ENCODE measurements around the gene ADGRV1.
"Not testable (repeated sequence)": the region's sequence is repeated elsewhere in the genome, so short reads cannot be mapped to it uniquely, and the experiment has no call there.

ADGRV1 gene

GRCh38 chr5:90645024-90645610 lies 86.5 kb downstream of the ADGRV1 start:
- DNase-seq (ENCODE audit: low read depth in 2 of 2) = no peak

DNA sequence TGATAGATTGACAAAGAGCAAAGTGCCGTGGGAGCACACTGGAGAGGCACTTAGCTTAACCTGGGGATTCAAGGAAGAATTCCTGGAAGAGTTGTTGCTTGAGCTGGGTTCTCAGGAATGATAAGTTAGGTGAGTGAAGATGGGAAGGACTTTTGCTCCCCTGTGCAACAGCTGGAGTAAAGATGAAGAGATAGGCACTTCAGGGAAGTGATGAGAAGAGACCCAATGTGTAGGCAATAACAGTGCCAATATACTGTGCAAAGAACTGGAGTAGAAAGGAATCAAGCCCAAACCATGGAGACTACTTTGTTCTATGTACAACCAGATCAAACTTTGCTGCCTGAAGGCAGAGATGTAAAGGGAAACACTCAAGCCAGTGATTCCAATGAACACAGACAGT lies 92.2 kb downstream of the ADGRV1 start:
- no peak for DNase-seq (ENCODE audit: low read depth in 2 of 2)

DNA sequence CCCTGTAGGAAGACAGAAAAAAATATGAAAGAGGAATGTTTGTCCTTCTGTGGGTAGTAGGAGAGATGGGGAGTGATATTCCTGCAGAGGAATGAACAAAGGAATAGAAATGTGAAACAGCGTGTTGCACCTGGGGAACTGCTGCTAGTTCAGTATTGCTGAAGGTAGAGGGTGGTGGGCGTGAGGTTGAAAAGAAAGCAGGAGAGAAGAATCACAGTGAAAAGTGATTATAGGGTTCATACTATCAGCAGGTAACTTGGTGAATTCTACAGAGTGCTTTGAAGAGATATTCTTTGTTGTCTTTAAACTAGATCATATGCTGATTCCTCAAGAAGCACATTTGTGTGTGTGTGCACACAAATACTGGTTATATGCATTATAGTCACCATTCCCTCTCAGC lies 95.6 kb downstream of the ADGRV1 start:
- DNase-seq (ENCODE audit: low read depth in 2 of 2) = no peak

DNA sequence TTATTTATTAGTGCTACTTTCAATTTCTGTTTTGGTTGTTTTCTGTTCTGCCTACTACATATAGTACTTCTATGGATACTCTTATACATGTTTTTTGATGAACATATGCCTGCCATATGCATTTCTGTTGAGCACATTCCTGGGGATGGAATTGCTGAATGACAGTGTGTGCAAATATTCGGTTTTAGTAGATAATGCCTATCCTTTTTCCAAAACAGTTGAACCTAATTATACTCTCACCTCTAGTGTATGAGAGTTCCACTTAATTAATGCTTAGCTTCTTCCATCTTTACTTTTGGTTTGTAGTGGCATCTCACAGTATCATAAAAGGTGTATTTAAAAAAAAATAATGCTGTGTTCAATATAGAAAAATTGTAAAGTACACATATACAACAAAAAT lies 96.8 kb downstream of the ADGRV1 start:
- no peak for DNase-seq (ENCODE audit: low read depth in 2 of 2)

DNA sequence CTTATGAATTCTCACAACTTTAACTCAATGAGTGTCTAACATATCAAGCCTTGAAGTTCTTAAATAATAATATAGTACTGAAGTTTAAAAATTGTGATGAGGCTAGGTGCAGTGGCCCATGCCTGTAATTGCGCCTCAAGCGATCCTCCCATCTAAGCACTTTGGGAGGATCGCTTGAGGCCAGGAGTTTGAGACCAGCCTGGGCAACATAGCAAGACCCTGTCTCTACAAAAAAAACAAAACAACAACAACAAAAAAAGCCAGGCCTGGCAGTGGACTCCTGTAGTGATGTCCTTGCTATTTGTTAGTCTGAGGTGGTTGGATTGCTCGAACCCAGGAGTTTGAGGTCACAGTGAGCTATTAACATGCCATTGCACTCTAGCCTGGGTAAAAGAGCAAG lies 98.4 kb downstream of the ADGRV1 start:
- DNase-seq (ENCODE audit: low read depth in 2 of 2) = no peak

GRCh38 chr5:90657788-90658187 lies 99.2 kb downstream of the ADGRV1 start:
- no peak for DNase-seq (ENCODE audit: low read depth in 2 of 2)

DNA sequence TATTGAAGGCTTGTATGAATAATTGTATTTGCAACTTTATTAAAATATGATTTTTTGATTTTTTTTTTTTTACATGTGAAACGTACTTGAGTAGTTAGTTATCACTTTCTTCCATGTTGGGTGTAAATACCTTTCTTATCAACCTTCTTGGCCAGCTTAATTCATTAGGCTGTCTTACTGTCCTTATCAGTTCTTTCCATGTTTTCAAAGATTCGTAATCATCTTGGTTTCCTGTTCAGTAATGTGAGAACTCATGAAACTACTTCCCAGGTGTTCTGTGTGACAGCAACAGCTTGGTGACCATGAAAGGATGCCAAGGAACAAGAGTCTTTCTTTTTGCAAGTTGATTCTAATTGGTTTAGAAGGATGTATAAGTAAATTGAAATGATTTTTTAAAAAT lies 100.0 kb downstream of the ADGRV1 start:
- DNase-seq (ENCODE audit: low read depth in 2 of 2) = no peak

DNA sequence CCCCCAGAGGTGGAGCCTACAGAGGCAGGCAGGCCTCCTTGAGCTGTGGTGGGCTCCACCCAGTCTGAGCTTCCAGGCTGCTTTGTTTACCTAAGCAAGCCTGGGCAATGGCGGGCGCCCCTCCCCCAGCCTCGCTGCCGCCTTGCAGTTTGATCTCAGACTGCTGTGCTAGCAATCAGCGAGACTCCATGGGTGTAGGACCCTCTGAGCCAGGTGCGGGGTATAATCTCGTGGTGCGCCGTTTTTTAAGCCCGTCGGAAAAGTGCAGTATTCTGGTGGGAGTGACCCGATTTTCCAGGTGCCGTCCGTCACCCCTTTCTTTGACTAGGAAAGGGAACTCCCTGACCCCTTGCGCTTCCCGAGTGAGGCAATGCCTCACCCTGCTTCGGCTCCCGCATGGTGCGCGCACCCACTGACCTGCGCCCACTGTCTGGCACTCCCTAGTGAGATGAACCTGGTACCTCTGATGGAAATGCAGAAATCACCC lies 109.5 kb downstream of the ADGRV1 start:
- not testable (repeated sequence) for DNase-seq (ENCODE audit: low read depth in 2 of 2)

- no peak for DNase-seq (ENCODE audit: low read depth in 2 of 2)
Measured at GRCh38 chr5:90675222-90675621, 116.6 kb downstream of the ADGRV1 start.

- no peak for DNase-seq (ENCODE audit: low read depth in 2 of 2)
Measured at GRCh38 chr5:90680921-90681563, 122.4 kb downstream of the ADGRV1 start.

DNA sequence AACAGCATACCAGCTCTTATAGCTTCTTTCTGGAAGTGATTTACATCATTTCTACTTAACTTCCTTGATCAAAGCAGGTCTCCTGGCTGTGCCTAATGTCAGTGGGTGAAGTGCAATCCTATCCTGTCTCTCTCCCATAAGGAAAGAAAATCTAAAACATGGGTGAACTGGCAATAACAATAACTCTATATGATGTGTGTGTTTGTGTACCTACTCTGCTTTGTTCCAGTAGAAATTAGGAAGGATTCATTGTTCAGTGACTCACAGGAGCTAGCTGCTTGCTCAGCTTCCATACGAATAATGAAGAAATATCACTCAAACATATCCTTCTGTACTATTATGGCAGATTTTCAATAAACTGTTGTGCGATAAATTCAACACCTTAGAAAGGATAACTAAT lies 123.7 kb downstream of the ADGRV1 start:
- DNase-seq (ENCODE audit: low read depth in 2 of 2) = no peak

DNA sequence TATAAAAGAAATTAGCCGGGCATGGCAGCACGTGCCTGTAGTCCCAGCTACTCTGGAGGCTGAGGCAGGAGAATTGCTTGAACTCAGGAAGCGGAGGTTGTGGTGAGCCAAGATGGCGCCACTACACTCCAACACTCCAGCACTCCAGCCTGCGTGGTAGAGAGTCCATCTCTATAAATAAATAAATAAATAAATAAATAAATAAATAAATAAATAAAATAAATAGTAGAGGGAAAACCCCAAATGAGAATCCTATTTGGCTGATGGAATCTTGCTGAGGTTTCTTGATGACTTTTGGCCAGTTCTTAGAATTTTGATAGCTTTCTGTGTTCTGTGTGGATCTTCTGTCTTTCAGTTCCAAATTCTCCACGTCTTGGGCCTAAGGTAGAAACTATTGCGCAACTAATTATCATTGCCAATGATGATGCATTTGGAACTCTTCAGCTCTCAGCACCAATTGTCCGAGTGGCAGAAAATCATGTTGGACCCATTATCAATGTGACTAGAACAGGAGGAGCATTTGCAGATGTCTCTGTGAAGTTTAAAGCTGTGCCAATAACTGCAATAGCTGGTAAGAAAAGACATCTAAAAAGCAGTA lies 126.9 kb downstream of the ADGRV1 start:
- no peak for DNase-seq (ENCODE audit: low read depth in 2 of 2)

DNA sequence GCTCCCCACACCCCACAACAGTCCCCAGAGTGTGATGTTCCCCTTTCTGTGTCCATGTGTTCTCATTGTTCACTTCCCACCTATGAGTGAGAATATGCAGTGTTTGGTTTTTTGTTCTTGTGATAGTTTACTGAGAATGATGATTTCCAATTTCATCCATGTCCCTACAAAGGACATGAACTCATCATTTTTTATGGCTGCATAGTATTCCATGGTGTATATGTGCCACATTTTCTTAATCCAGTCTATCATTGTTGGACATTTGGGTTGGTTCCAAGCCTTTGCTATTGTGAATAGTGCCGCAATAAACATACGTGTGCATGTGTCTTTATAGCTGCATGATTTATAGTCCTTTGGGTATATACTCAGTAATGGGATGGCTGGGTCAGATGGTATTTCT lies 127.8 kb downstream of the ADGRV1 start:
- not testable (repeated sequence) for DNase-seq (ENCODE audit: low read depth in 2 of 2)

DNA sequence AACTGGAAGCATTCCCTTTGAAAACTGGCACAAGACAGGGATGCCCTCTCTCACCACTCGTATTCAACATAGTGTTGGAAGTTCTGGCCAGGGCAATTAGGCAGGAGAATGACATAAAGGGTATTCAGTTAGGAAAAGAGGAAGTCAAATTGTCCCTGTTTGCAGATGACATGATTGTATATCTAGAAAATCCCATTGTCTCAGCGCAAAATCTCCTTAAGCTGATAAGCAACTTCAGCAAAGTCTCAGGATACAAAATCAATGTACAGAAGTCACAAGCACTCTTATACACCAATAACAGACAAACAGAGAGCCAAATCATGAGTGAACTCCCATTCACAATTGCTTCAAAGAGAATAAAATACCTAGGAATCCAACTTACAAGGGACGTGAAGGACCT lies 128.9 kb downstream of the ADGRV1 start:
- DNase-seq (ENCODE audit: low read depth in 2 of 2) = not testable (repeated sequence)

- DNase-seq (ENCODE audit: low read depth in 2 of 2) = no peak
Measured at GRCh38 chr5:90689064-90689463, 130.5 kb downstream of the ADGRV1 start.

- DNase-seq (ENCODE audit: low read depth in 2 of 2) = no peak
Measured at GRCh38 chr5:90690307-90690706, 131.7 kb downstream of the ADGRV1 start.

GRCh38 chr5:90691533-90691932 lies 132.9 kb downstream of the ADGRV1 start:
- no peak for DNase-seq (ENCODE audit: low read depth in 2 of 2)

DNA sequence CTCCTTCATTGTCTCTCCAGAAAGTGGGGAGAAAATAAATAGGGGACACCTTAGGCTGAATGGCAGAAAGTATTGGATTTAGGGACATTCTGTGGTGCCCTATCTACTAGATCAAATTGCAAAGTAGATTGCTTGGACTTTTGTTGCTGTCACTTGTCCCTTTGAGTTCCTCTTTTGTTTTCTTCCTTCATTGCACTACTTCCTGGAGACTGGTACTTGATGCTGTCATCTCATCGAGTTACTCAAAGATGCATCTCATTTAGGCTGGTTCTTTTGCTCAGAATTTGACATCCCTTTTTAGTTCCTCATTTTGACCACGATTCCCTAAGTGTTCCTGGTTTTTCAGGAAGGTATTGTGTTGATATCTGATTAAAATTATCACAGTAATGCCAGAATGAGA lies 137.6 kb downstream of the ADGRV1 start:
- DNase-seq (ENCODE audit: low read depth in 2 of 2) = no peak

DNA sequence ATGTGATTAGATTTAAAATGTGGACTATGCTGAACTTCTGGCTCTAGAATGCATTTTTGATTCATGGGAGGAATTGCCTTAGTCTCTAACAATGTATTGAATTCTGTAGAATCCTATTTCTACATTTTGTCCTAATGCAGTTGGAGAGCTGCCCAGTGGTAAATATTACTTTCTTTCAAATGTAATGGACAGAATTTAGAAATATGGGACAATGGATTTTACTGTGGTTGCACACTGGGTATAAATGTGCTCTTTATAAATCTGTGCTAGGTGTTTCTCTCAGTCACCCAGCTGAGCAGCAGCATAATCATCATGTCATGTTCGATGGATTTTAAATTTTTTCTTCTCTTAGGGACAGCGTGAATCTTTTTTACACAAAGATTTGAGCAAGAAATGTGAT lies 141.7 kb downstream of the ADGRV1 start:
- DNase-seq (ENCODE audit: low read depth in 2 of 2) = no peak

DNA sequence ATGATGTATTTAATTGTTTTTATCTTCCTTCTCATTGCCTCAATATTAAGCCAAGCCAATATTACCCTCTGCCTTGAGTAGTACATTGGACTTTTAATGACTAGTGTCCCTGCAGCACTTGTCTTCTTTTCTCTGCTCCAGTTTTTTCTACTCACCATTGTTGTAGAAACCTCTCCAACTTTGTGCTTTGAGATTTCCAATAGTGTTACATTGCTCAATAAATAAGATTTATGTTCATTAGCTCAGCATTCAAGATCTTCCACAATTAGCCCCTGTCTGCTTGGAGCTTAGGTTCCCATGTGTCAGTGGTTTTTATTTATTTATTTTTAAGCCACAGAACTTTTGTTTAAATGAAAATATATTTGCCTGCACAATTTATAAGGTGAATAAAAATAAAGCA lies 145.3 kb downstream of the ADGRV1 start:
- no peak for DNase-seq (ENCODE audit: low read depth in 2 of 2)

DNA sequence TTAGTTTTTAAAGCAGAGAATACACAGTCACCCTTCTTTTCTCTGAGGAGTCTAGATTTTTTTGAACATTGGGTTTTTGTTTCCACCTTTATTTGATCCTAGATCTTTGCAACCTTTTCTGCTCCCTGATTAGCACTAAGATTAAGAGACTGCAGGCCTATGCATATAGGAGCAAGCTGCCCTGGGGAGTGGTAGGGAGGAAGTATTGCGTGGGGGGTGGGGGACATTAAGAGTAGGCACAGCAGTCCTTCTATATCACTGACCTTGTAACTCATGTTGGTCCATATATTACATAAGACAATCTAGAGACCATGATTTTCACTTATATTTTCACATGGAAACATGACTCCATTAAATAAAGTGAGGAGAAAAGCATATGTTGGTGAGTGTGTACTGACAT lies 149.1 kb downstream of the ADGRV1 start:
- DNase-seq (ENCODE audit: low read depth in 2 of 2) = no peak

DNA sequence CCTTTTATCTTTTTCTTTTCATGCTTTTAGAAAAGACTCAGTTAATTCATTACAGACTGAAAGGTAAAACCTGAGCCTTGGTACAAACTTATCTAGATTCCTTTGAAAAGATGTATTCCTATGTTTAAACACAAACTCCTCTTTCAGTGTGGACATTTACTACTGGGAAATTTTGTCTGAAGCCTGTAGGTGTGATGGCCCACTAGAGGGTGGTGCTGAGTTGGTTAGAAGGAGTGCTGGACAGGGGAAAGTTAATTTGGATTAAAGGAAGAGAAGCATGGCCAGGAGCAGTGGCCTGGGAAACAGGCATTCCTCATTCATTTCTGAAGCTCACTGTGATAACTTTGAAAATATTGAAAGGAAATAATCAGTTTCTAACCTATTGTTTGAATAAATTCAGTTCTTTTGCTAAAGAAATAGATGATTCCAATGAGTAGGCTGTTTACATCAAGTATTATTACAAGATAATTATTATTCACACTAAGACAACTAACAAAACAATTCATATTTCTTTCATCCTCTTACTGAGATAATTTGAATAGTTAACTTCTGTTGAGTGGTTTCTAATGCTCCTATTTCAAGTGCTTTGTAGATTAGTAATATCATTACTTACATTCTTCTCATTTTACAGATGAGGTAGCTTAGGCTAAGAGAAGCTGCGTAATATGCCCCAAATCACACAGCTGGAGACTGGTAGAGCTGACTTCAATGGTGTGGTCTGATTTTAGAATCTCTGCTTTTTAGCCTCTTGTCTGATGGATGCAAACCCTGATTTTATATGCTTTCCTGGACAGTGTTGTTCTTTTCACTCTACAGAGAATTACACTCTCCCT lies 150.9 kb downstream of the ADGRV1 start:
- DNase-seq (ENCODE audit: low read depth in 2 of 2) = no peak

- DNase-seq (ENCODE audit: low read depth in 2 of 2) = no peak
Measured at GRCh38 chr5:90718387-90718786, 159.8 kb downstream of the ADGRV1 start.
